Stimulated activated CD4-positive, alpha-beta T cell treated with anti-CD3 and anti-CD28 coated beads, Interleukin-4, amount 100 ng/mL, for 1 hour (primary cell): ENCODE results near the gene C7orf33.
A peak's percentile ranks its signal among the peaks of the same experiment; 100 is the strongest.
"Not testable (repeated sequence)": the region's sequence is repeated elsewhere in the genome, so short reads cannot be mapped to it uniquely, and the experiment has no call there.

Experiments
- DNase-seq: peaks from one replicate; pipeline ENCODE4 v3.0.0-alpha.2; 2020

The C7orf33 gene

GRCh38 chr7:148590471-148590870 is at the start of gene C7orf33:
C7orf33 (plus strand) TSS chr7:148590766; CDS start chr7:148590926, 160 bp downstream.
- DNase-seq: no peak

GRCh38 chr7:148541891-148542504 is 48.6 kb upstream of the C7orf33 start:
- DNase-seq: no peak

GRCh38 chr7:148543302-148543701 is 47.3 kb upstream of the C7orf33 start:
- no peak for DNase-seq

GRCh38 chr7:148545172-148545571 is 45.4 kb upstream of the C7orf33 start:
- no peak for DNase-seq

GRCh38 chr7:148545932-148546331 is 44.6 kb upstream of the C7orf33 start:
- no peak for DNase-seq

- DNase-seq: no peak
These were observed 43.7 kb upstream of the C7orf33 start for GRCh38 chr7:148546857-148547256.

- DNase-seq: no peak
These were observed 42.6 kb upstream of the C7orf33 start for GRCh38 chr7:148547951-148548350.

GRCh38 chr7:148553979-148554378 is 36.6 kb upstream of the C7orf33 start:
- no peak for DNase-seq

- DNase-seq: no peak
These were observed 33.7 kb upstream of the C7orf33 start for GRCh38 chr7:148556892-148557291.

GRCh38 chr7:148558914-148559313 is 31.7 kb upstream of the C7orf33 start:
- DNase-seq: no peak

- DNase-seq: no peak
These were observed 29.5 kb upstream of the C7orf33 start for GRCh38 chr7:148561099-148561498.

- DNase-seq: no peak
These were observed 26.8 kb upstream of the C7orf33 start for GRCh38 chr7:148563583-148564274.

GRCh38 chr7:148564275-148564951 is 26.2 kb upstream of the C7orf33 start:
- peak; percentile 4 for DNase-seq

- DNase-seq: no peak
These were observed 23.8 kb upstream of the C7orf33 start for GRCh38 chr7:148566736-148567135.

- no peak for DNase-seq
These were observed 23.0 kb upstream of the C7orf33 start for GRCh38 chr7:148567524-148567923.

GRCh38 chr7:148570510-148570909 is 20.1 kb upstream of the C7orf33 start:
- DNase-seq: no peak

GRCh38 chr7:148570973-148571372 is 19.6 kb upstream of the C7orf33 start:
- not testable (repeated sequence) for DNase-seq

- no peak for DNase-seq
These were observed 19.2 kb upstream of the C7orf33 start for GRCh38 chr7:148571381-148571780.

GRCh38 chr7:148572067-148572522 is 18.5 kb upstream of the C7orf33 start:
- DNase-seq: no peak

- not testable (repeated sequence) for DNase-seq
These were observed 17.0 kb upstream of the C7orf33 start for GRCh38 chr7:148573581-148573980.

GRCh38 chr7:148575640-148576411 is 14.7 kb upstream of the C7orf33 start:
- peak; percentile 76 for DNase-seq

GRCh38 chr7:148579366-148579765 is 11.2 kb upstream of the C7orf33 start:
- DNase-seq: no peak

GRCh38 chr7:148580446-148580845 is 10.1 kb upstream of the C7orf33 start:
- no peak for DNase-seq
